NCI-H2227 (cell line): ENCODE data around the gene SESN3.
"Not testable (repeated sequence)": the region's sequence is repeated elsewhere in the genome, so short reads cannot be mapped to it uniquely, and the experiment has no call there.

Experiments
- DNase-seq: peaks from one replicate; lab custom pipeline; 2025; ENCODE audit not compliant: unreplicated experiment; lab: John Stamatoyannopoulos, UW

SESN3 gene

GRCh38 chr11:95252586-95252985 lies 21.6 kb upstream of the SESN3 start:
- DNase-seq = no peak

DNA sequence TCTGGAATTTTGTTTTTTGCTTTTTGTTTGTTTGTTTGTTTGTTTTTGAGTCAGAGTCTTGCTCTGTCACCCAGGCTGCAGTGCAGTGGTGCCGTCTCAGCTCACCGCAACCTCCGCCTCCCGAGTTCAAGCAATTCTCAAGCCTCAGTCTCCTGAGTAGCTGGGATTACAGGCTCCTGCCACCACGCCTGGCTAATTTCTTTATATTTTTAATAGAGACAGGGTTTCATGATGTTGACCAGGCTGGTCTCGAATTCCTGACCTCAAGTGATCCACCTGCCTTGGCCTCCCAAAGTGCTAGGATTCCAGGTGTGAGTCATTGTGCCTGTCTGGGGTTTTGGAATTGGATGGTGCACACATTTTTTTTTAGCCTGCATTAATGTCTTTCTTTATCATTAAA lies 20.9 kb upstream of the SESN3 start:
- DNase-seq = not testable (repeated sequence)

- DNase-seq = no peak
Measured at GRCh38 chr11:95248666-95249467, 17.9 kb upstream of the SESN3 start.

DNA sequence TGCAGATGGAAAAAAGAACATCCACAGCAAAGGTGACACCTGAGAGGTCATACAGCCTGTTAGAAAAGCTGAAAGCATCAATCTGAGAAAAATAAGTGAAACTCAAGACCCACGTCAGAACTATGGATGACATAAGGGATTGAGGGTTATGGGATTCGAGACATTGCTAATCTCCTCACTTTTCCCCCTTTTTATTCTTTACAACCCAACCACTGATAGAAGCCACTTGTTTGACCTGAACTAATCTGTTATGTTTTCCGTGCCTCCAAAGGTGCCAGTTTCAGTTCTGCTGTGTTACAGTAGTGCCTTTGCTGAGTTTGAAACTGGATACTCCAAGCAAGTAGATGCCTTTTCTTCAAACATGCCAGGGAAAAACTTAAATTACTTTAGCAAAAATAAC lies 16.9 kb upstream of the SESN3 start:
- no peak for DNase-seq

- DNase-seq = no peak
Measured at GRCh38 chr11:95247127-95247684, 16.2 kb upstream of the SESN3 start.

DNA sequence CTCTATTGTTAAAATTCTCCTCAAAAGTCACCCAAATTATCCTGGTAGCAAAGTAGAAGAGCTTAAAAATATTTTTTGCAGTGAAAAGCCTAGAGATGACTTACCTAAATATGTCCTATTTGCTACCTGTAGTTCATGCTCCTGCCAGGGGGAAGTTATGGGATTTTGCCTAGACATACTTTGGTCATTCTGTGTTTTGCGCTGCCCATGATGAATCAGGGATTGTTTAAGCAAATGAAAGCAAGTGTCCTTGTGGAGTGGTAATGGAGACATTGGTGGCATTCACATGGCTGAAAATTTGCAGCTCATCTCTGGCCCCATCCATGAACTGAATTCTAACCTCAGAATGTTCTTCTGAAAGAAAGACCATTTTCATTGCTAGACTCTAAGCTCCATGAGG lies 14.6 kb upstream of the SESN3 start:
- DNase-seq = no peak

GRCh38 chr11:95245038-95245437 lies 14.0 kb upstream of the SESN3 start:
- DNase-seq = no peak

GRCh38 chr11:95243673-95244072 lies 12.7 kb upstream of the SESN3 start:
- no peak for DNase-seq

GRCh38 chr11:95242845-95243605 lies 12.0 kb upstream of the SESN3 start:
- DNase-seq = no peak

DNA sequence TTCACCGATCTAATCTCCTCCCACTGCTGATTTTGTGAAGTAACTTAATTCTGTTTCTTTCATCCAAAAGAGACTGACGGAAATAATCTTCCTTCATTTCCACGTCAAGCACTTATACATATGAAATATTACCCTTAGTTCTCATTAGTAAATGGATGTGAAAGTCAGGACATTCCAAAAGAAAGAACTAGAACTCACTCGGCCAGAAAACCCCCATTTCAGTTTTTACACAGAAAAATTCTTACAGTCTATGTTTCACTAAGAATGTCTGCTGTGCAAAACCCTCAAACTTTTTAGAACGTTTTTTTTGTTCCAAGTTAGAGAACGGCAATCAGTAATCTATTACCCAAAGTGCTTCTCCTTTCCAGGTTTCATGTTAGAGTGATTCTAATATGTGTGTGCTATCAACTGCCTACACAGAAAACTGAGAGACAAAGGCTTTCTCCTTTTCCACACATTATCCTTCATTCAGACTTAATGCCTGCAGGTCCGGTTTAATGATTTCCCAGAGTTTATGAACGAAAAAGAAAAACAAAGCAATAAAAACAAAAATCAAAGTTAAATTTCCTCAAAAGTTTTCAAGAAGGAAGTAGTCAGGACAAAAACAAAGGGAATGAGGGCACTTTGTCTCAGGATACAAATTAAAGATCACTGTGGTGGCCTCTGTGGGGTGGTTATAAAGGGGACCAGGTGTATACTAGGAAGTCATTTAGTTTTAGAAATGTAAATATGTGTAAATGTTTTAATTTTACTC lies 11.3 kb upstream of the SESN3 start:
- no peak for DNase-seq

GRCh38 chr11:95241681-95242081 lies 10.7 kb upstream of the SESN3 start:
- no peak for DNase-seq

DNA sequence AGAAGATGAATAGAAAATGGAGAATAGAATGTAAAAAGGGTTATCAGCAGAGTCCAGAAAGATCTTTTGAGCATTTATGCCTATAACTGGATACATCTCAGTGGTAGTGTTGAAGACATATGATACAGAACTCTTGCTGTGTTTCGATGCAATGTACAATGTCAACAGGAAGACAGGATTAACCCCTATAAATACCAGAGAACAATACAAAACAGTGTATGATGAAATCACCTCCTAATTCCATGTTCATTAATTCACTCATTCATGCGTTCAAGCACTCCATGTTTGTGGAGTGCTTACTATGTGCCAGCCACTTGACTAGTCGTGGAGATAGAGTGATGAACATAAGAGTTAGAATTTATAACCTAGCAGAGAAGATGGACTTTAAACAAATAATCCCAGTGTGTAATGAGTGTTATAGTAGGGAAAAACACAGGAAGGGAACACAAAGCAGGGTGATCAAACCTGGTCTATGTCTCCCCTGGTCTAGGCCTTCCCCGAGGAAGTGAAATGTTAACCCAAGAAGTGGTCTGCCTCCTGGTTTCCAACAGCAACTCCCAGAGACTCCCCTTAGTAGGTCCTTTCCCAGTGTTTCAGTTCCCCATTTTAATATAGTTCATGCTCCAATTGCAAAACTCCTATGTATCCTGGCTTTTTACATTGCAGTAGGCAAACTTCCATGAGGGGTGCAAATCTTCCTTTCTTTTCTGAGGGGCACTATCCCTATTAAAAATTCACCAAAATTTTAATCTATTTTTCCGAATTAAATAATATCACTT lies 9.1 kb upstream of the SESN3 start:
- DNase-seq = no peak

- no peak for DNase-seq
Measured at GRCh38 chr11:95232666-95233065, 1.7 kb upstream of the SESN3 start.

GRCh38 chr11:95231881-95232605 lies 1.0 kb upstream of the SESN3 start:
- peak; percentile 73 for DNase-seq

GRCh38 chr11:95230810-95231126 lies 234 bp downstream of the SESN3 start:
- no peak for DNase-seq

GRCh38 chr11:95229993-95230809 lies 801 bp downstream of the SESN3 start:
- DNase-seq = peak; percentile 23

DNA sequence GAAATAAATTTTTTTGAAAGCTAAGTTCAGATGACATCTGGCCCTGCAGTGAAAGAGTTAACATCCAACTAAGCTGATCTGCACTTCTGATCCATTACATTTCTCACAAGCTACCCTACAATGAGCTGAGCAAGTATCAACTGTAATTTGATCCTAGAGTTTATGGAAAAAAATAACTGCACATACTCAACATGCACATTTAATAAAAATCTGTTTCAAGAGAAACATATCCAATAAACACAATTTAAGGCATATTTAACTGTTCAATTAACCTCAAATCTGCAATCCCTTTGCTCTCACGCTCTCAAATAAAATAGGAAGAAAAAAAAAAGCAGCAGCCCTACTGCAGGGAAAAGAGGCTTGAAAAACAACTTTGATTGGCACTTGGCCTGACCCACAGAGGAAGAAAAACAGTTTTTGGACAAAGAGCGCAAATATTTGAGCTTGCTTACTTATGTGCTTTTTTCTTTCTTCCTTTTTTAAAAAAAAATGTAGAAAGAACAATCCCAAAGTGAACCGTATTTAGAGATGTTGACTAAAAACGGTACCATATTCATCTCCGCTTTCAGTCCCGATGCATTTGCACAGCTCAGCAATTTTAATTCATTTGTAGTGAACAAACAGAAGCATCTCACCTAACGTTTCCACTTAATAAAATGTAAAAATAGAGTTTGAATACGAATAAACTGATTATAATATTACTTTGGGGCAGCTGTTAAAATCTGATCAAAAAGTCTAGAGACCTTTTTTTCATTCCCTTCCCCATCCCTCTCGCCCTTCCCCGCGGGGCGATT lies 1.6 kb downstream of the SESN3 start:
- no peak for DNase-seq

GRCh38 chr11:95228081-95228749 lies 2.8 kb downstream of the SESN3 start:
- no peak for DNase-seq
